ENCODE results near the gene PSME1.

- TF ChIP-seq CTCF (IDR thresholded peaks at IDR 0.05) = no peak
- TF ChIP-seq POLR2A (IDR thresholded peaks at IDR 0.05) = no peak
Measured at GRCh38 chr14:24110060-24110459, 25.9 kb upstream of the PSME1 start.
